GM21825 (cell line): ENCODE data around the gene CHMP1B.

Source experiments
- ATAC-seq: cut with Tn5 transposase; IDR thresholded peaks from one replicate; pipeline ENCODE4 v1.9.1; 2021; ENCODE audit warnings: mild to moderate bottlenecking, moderate library complexity; ENCODE audit not compliant: unreplicated experiment

CHMP1B gene

DNA sequence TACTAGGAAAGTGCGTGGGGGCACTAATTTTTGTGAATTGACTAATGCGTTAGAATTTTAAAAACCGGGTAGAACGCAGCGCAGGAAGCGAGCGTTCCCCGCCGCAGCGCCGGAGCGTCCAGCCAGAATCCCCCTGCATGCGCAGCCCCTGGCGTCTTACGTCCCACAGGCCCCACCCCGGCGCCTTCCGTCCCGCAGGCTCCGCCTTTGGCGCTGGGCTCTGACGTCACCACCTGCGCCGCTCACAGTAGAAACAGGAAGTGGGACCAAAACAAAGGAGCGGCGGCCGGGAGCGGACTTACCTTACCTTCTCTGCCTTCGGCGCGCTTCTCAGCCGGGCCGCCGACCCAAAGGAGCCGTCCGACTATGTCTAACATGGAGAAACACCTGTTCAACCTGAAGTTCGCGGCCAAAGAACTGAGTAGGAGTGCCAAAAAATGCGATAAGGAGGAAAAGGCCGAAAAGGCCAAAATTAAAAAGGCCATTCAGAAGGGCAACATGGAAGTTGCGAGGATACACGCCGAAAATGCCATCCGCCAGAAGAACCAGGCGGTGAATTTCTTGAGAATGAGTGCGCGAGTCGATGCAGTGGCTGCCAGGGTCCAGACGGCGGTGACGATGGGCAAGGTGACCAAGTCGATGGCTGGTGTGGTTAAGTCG lies at the start of gene CHMP1B:
CHMP1B (plus strand) TSS at position 268 of the 660 bp plus-strand sequence; CDS start at position 367, 99 bp downstream.
- peak; percentile 95 for ATAC-seq

- no peak for ATAC-seq
These were observed 49.6 kb upstream of the CHMP1B start for GRCh38 chr18:11801573-11801972.

DNA sequence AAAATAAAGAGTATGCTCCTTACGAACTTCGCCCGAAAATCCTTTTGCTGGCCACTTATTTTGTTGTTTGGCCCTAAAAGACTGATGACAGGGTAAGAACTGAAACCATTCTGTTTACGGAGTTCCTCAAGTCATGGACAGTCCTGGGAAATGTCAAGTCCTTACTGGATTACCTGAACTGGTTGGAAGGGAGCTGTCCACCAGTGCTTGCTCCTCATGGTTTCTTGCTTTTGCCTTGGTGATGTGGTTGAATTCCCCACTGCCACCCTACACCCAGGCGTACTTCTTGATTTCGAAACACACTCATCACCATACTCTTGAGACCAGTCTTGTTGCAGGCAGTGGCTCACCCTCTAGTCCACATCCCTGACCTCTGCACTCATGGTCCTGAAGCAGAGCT lies 49.1 kb upstream of the CHMP1B start:
- ATAC-seq = no peak

- no peak for ATAC-seq
These were observed 48.6 kb upstream of the CHMP1B start for GRCh38 chr18:11802586-11802985.

DNA sequence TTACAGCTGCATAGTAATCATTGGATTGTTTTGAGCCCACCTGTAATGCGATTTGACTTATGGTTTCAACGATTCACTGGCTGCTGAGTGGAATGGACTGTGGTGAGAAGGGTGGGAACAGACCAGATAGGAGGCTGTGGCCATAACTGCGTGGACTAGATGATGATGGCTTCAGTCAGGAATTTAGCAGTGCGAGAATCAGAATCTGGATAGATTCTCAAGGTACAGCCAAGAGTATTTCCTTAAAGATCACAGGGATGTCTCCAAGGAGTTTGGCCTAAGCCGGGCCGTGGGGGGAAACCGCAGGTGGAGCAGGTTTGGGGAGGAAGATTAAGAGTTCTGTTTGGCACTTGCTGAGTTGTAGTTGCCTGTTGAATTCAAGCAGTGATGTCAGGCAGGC lies 44.0 kb upstream of the CHMP1B start:
- ATAC-seq = no peak

DNA sequence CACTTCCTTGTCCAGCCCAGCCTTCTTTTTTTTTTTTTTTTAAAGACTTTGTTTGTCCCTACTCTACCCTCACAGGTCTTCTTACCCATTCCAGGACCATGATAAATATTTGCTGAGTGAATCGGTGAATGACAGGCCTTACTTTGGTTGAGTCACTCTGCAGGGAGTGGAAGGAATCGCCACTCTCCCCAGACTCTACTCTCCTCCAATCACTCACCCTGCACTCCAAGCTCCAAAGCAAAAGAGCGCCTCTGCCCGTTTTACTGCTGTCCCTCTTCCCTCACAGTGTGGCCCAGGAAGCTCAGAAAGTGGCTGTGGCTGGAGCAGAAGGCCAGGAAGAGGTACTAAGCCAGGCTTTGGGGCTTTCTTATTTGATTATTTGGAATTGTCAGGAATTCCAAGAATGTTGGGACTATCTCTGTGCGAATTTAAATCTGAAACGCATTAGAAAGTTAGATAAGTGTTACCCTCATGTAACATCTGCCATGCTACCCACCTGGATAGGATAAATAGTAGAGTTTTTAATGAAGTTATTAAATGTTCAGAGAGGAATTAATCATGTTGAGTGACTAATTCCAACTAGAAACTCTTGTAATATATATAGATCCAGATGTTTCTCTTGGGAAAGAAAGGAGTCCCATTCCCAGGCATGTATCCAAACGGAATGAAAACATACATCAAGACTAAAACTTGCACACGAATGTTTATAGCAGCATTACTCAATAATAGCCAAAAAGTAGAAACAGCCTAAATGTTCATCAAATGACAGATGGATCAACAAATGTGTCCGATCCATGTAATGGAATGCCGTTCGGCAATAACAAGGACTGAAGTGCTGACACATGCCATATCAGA lies 43.0 kb upstream of the CHMP1B start:
- ATAC-seq = no peak

DNA sequence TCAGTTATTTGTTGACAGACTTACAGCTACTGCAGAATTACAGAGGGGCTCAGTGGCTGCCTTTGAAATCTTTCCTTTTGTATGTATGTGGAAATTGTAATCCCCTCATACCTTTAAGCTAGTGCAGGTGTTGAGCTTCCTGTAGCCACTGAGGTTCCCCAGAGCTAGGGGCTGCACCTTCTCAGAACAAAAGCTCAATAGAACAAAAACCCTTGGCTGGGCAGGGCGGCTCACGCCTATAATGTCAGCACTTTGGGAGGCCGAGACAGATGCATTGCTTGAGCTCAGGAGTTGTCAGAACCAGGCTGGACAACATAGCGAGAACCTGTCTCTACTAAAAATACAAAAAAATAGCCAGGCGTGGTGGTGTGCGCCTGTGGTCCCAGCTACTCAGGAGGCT lies 41.3 kb upstream of the CHMP1B start:
- ATAC-seq = no peak

DNA sequence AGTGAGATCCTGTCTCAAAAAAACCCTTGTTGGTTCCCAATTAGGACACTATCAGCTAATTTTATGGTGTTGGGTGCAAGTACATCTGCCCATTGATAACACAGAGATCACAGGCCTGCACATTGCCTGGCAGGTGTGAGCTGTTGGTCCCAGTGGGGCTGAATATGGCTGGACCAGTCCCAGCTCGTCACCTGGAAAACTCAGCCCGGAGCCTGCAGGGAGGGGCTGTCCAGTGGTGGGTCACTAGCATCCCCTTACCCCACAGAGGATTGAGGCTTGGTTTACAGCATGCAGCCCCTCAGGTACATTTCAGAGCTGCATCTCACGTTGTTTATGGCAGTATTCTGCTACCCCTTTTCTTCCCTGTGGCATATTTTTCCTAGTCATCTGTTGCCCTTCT lies 40.8 kb upstream of the CHMP1B start:
- no peak for ATAC-seq

DNA sequence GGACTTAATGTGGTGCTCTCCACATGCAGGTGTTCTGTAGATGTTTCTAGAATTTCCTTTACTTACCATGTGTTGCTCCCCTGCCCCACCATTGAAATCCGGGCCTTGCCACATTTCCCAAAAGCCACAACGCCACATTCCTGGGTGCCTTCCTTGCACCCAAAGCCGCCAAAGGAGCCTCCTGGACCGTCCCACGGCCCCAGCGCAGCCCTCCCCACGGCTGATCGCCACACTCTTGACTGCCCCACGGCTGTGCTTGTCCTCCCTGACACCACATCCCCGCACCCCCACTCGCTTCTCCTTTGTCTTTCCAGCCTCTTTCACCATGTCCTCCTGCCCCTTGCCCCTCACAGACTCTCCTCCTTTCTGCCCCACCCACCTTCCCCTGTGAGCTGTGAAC lies 40.2 kb upstream of the CHMP1B start:
- ATAC-seq = no peak

- no peak for ATAC-seq
These were observed 34.0 kb upstream of the CHMP1B start for GRCh38 chr18:11817229-11817628.

GRCh38 chr18:11818486-11819203 lies 32.6 kb upstream of the CHMP1B start:
- ATAC-seq = no peak

GRCh38 chr18:11819938-11820337 lies 31.3 kb upstream of the CHMP1B start:
- ATAC-seq = no peak

- no peak for ATAC-seq
These were observed 30.5 kb upstream of the CHMP1B start for GRCh38 chr18:11820697-11821096.

GRCh38 chr18:11821208-11821607 lies 30.0 kb upstream of the CHMP1B start:
- no peak for ATAC-seq

GRCh38 chr18:11821643-11822237 lies 29.5 kb upstream of the CHMP1B start:
- ATAC-seq = no peak

GRCh38 chr18:11823545-11823944 lies 27.7 kb upstream of the CHMP1B start:
- ATAC-seq = no peak

DNA sequence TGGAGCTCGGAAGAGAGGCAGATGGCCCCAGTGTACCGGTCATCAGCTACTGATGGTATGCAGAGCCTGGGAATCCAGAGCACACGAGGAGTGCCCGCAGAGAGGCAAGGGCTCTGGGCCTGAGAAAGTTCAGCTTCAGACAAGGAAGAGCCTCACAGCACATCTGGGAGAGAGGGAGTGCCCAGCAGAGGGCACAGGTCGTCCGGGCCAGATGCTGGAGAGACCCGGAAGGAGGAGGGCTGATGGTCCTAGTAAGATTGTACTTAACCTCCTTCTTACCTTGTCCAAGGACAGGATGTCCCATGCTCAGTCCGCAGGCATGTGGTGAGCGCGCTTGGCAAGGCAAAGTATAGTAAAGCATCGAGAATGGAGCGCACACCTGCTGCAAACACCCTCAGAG lies 24.4 kb upstream of the CHMP1B start:
- ATAC-seq = no peak

DNA sequence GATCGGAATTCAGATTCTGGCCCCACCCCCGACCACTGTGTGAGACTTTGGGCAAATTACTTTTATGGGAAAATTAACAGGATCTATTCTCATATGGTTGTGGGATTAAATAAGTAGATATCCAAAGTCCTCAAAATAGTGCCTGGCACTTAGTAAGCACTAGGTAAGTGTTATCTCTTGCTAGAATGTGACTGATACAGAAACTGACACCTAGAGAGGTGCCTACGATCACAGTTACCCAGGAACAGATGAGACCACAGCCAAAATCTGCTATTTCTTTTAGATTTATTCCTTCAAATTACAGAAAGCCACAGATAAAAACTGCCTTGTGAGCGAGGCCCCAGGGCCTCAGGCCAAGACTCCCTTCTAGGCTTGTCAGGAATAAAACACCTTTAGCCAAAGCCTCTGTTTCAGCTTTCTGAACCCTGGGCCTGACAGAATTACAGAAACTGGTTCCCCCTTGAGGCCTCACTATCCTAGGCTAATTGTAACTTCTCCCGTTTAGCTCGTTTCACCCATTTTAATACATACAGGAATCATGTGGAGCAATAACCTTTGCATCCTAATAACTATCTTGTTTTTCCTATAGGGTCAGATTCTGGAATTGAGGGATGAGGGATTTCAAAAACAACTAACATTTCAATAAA lies 22.3 kb upstream of the CHMP1B start:
- no peak for ATAC-seq

DNA sequence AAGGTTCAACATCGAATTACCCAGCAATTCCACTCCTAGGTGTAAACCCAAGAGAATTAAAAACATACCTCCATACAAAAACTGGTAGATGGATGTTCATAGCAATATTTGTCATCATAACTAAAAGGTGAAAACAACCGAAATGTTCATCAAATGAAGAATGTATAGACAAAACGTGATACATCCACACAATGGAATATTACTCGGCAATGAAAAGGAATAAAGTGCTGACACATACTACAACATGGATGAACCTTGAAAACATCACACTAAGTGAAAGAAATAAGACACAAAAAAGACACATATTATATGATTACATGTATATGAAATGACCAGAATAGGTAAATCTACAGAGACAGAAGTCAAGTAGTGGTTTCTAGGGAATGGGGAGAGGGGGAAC lies 20.6 kb upstream of the CHMP1B start:
- no peak for ATAC-seq

DNA sequence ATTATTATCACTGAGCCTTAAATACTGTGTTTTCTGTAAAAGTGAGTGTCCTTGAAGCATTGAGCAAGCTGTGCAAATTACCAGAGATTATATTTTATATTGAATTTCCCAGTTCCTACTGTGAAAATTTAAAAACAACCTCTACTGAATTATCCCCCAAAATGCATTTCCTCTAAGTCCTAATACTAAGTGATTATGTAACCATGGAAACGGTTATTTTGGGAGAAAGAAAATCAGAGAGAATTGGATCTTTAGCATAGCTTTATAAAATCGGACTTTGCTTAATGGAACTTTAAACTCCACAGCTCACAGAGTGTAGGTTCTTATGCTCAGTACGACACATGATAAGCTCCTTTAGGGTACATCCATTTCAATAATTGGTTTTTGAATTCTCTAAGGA lies 19.3 kb upstream of the CHMP1B start:
- no peak for ATAC-seq

GRCh38 chr18:11834772-11835171 lies 16.4 kb upstream of the CHMP1B start:
- no peak for ATAC-seq
